Neural cell (in vitro differentiated cells): ENCODE results near the gene CBL.

Experiments used
- CTCF ChIP-seq: fragments of 450-650 bp; IDR thresholded peaks from 2 replicates; pipeline ENCODE4 v1.5.1; 2014; ENCODE audit warnings: antibody characterized with exemption, mild to moderate bottlenecking, moderate library complexity; ENCODE audit not compliant: poor library complexity, severe bottlenecking
- RAD21 ChIP-seq: fragments of 450-650 bp; conservative IDR thresholded peaks from 2 replicates; pipeline ENCODE4 v1.6.1; 2014; ENCODE audit warnings: antibody characterized with exemption, mild to moderate bottlenecking, moderate library complexity
- SMC3 ChIP-seq: fragments of 450-650 bp; conservative IDR thresholded peaks from 2 replicates; pipeline ENCODE4 v1.6.1; 2014; ENCODE audit warnings: antibody characterized with exemption, mild to moderate bottlenecking, moderate library complexity; ENCODE audit not compliant: poor library complexity

GRCh38 chr11:119222891-119223290 is 16.8 kb downstream of the CBL start:
- no peak for TF ChIP-seq CTCF
- no peak for TF ChIP-seq RAD21
- no peak for TF ChIP-seq SMC3
